KMS-11 (cell line): ENCODE measurements around the gene PARP8.
"Not testable (repeated sequence)": the region's sequence is repeated elsewhere in the genome, so short reads cannot be mapped to it uniquely, and the experiment has no call there.

Experiments used
- H2AFZ ChIP-seq: fragments of 200-600 bp; sonication (generic); 2 replicates; pipeline ENCODE4 v1.6.1; 2016; ENCODE audit warnings: antibody characterized with exemption, mixed run types, low read depth
- H3K27ac ChIP-seq: fragments of 200-600 bp; sonication (generic); 2 replicates; pipeline ENCODE4 v1.6.1; 2016; ENCODE audit warnings: mild to moderate bottlenecking, mixed run types
- H3K27me3 ChIP-seq: fragments of 200-600 bp; sonication (generic); 2 replicates; pipeline ENCODE4 v1.6.1; 2017; ENCODE audit warnings: mild to moderate bottlenecking, low read depth, mixed run types, moderate library complexity; ENCODE audit not compliant: insufficient read depth
- H3K36me3 ChIP-seq: fragments of 200-600 bp; sonication (generic); 2 replicates; pipeline ENCODE4 v1.6.1; 2017; ENCODE audit warnings: mild to moderate bottlenecking, mixed run types; ENCODE audit not compliant: insufficient read depth
- H3K4me1 ChIP-seq: fragments of 200-600 bp; sonication (generic); 2 replicates; pipeline ENCODE4 v1.6.1; 2016; ENCODE audit warnings: mild to moderate bottlenecking, low read depth, mixed run types; ENCODE audit not compliant: poor library complexity, severe bottlenecking
- H3K4me2 ChIP-seq: fragments of 200-600 bp; sonication (generic); 2 replicates; pipeline ENCODE4 v1.7.0; 2016; ENCODE audit warnings: mild to moderate bottlenecking, mixed run types
- H3K4me3 ChIP-seq: fragments of 200-600 bp; sonication (generic); IDR thresholded peaks from 2 replicates; pipeline ENCODE4 v1.6.1; 2017; ENCODE audit warnings: low read depth, low read length, mixed read lengths; ENCODE audit not compliant: insufficient read depth
- H3K79me2 ChIP-seq: fragments of 200-600 bp; sonication (generic); 2 replicates; pipeline ENCODE4 v1.6.1; 2016; ENCODE audit warnings: low read depth, mixed run types; ENCODE audit not compliant: insufficient read depth
- H3K9ac ChIP-seq: fragments of 200-600 bp; sonication (generic); 2 replicates; pipeline ENCODE4 v1.6.1; 2016; ENCODE audit warnings: mild to moderate bottlenecking, mixed run types
- H4K20me1 ChIP-seq: fragments of 200-600 bp; sonication (generic); 2 replicates; pipeline ENCODE4 v1.6.1; 2016; ENCODE audit warnings: mild to moderate bottlenecking, mixed run types; ENCODE audit not compliant: insufficient read depth
- CTCF ChIP-seq: fragments of 200-600 bp; sonication (generic); conservative IDR thresholded peaks from 2 replicates; pipeline ENCODE4 v1.6.1; 2017; ENCODE audit warnings: low read depth, mild to moderate bottlenecking, antibody characterized with exemption, low read length, moderate library complexity, mixed read lengths

PARP8 gene

GRCh38 chr5:50694027-50694590 lies 27.7 kb downstream of the PARP8 start:
- Histone ChIP-seq H3K79me2 (no peaks in the 10 kb centered on the region), H3K27me3 (no peaks in the 10 kb centered on the region), H4K20me1 (peaks cover 6% of the 10 kb centered on the region; the same call in 1 of the 2 replicates), H3K36me3 (no peaks in the 10 kb centered on the region), H3K9ac (no peak overlapping the region), H3K4me3 (no peak overlapping the region), H3K27ac (no peak overlapping the region), H3K4me1 (peaks cover 10% of the 10 kb centered on the region), H2AFZ (no peak overlapping the region), H3K4me2 (no peak overlapping the region)
- TF ChIP-seq CTCF: no peak

- not testable (repeated sequence) for H3K4me1 ChIP-seq, H3K27me3 ChIP-seq, H4K20me1 ChIP-seq, H3K4me3 ChIP-seq, H3K27ac ChIP-seq, H2AFZ ChIP-seq, H3K4me2 ChIP-seq, H3K36me3 ChIP-seq, H3K9ac ChIP-seq, H3K79me2 ChIP-seq
Observed at GRCh38 chr5:50694626-50695025, 28.2 kb downstream of the PARP8 start.

GRCh38 chr5:50697739-50698138 lies 31.3 kb downstream of the PARP8 start:
- TF ChIP-seq CTCF: no peak
- Histone ChIP-seq H4K20me1 (no peaks in the 10 kb centered on the region), H3K79me2 (no peaks in the 10 kb centered on the region), H3K4me1 (no peaks in the 10 kb centered on the region), H2AFZ (no peak overlapping the region), H3K4me3 (no peak overlapping the region), H3K27ac (no peak overlapping the region), H3K27me3 (no peaks in the 10 kb centered on the region), H3K9ac (no peak overlapping the region), H3K4me2 (no peak overlapping the region), H3K36me3 (no peaks in the 10 kb centered on the region)

GRCh38 chr5:50699737-50700136 lies 33.3 kb downstream of the PARP8 start:
- TF ChIP-seq CTCF: no peak
- H3K4me3 ChIP-seq: no peak overlapping the region

GRCh38 chr5:50700706-50701105 lies 34.3 kb downstream of the PARP8 start:
- Histone ChIP-seq H3K27ac (no peak overlapping the region), H3K27me3 (no peaks in the 10 kb centered on the region), H3K4me3 (no peak overlapping the region), H4K20me1 (no peaks in the 10 kb centered on the region), H3K9ac (no peak overlapping the region), H3K4me2 (no peak overlapping the region), H2AFZ (no peak overlapping the region), H3K79me2 (no peaks in the 10 kb centered on the region), H3K36me3 (no peaks in the 10 kb centered on the region), H3K4me1 (no peaks in the 10 kb centered on the region)
- TF ChIP-seq CTCF: no peak

More at GRCh38 chr5:50699737-50700136, 33.3 kb downstream of the PARP8 start:
- Histone ChIP-seq H3K4me1 (no peaks in the 10 kb centered on the region), H3K27me3 (no peaks in the 10 kb centered on the region), H4K20me1 (no peaks in the 10 kb centered on the region), H2AFZ (no peak overlapping the region), H3K36me3 (no peaks in the 10 kb centered on the region), H3K79me2 (no peaks in the 10 kb centered on the region), H3K9ac (no peak overlapping the region), H3K27ac (no peak overlapping the region), H3K4me2 (no peak overlapping the region)
